ENCODE data around the gene DNAH3.
"Not testable (repeated sequence)": the region's sequence is repeated elsewhere in the genome, so short reads cannot be mapped to it uniquely, and the experiment has no call there.

DNAH3 gene

DNA sequence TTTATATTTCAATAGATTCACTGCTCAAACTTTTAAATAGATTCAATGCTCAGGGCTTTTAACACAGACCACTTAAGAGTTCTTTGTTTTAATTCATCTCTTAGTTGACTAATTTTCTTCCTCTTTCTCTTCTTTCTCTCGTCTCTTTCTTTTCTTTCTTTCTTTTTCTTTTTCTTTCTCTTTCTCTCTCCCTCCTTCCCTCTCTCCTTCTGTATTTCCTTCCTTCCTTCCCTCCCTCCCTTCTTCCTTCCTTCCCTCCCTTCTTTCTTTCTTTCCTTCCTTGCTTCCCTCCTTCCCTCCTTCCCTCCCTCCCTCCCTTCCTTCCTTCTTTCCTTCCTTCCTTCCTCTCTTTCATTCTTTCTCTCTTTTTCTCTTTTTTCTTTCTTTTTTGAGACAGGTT is 145.6 kb downstream of the DNAH3 start:
- DNase-seq (ENCODE audit: low spot score): no peak

DNA sequence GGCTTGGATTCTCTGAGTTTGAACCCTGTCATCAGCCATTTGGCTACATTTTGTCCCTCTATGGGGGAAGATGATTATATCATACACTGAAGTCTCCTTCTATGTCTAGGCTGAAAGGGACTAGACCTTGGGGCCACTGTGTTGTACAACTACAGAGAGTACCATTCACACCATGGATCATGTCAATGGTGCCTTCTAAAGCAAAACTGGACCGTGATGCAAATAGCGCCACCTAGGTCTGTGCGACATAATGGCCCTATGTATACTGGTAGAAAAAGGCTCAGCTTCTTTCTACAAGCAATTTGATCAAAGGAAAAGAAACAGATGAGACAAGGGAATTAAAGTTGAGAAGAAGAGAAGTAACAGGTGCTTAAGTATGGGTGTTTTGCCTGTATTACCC is 149.4 kb downstream of the DNAH3 start:
- no peak for DNase-seq (ENCODE audit: low spot score)

DNA sequence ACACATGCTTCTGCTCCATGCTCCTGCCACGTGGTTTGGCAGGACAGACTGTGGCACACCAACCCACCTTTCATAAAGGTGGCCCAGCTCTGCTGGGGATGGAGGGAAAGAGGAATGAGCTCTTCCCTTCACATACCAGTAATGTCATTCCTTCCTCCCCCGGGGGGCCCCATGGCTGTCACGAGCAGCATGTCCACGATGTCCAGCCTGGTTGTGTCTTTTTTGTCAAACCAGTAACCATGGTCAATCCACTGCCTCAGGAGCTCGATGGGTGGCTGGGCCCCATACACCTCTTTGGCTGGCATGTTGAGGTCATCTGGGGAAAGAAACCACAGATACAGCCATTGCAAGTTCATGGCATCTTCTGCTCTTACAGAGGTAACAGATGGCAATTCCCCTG is 153.5 kb downstream of the DNAH3 start:
- no peak for DNase-seq (ENCODE audit: low spot score)

DNA sequence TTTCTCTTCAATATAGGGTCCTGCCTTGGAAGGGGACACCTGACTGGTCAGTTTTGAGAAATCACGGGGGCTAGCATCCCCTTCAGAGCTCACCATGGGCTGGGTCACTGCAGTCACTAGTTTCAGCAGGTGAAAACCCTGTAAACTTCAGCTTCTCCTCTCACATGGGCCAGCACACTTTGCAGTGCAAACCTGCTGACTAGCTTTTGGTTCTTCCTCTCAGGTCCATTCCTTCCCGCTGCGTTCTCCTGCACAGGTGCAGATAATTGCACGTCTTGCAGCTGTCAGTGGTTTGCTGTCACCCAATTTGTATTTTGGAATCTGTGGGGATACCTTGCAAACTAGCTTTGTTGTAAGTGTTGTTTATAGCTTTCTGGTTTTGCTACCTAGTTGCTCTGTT is 154.9 kb downstream of the DNAH3 start:
- DNase-seq (ENCODE audit: low spot score): no peak

DNA sequence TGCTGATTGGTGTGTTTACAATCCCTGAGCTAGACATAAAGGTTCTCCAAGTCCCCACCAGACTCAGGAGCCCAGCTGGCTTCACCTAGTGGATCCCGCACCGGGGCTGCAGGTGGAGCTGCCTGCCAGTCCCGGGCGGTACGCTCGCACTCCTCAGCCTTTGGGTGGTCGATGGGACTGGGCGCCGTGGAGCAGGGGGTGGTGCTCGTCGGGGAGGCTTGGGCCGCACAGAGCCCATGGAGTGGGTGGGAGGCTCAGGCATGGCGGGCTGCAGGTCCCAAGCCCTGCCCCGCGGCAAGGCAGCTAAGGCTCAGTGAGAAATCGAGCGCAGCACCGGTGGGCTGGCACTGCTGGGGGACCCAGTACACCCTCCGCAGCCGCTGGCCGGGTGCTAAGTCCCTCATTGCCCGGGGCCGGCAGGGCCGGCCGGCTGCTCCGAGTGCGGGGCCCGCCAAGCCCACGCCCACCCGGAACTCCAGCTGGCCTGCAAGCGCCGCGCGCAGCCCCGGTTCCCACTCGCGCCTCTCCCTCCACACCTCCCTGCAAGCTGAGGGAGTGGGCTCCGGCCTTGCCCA is 161.1 kb downstream of the DNAH3 start:
- not testable (repeated sequence) for DNase-seq (ENCODE audit: low spot score)

DNA sequence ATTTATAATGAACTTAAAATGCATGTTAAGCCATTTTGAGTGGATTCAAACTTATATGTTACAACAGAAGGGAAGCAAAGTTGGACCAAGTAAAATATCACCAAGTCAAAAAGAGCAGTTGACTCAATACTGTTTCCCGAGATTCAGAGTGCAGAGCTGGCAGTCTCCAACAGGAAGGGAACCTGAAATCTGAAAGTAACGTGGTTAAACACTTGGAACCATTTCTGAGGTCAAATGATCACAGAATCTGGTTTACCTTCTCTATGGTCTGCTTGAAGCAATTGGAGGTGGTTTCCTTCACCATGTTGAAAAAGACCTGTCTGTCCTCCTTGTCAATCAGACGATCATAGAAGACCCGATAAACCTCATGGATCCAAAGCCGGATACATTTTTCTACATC is 163.6 kb downstream of the DNAH3 start:
- DNase-seq (ENCODE audit: low spot score): no peak

DNA sequence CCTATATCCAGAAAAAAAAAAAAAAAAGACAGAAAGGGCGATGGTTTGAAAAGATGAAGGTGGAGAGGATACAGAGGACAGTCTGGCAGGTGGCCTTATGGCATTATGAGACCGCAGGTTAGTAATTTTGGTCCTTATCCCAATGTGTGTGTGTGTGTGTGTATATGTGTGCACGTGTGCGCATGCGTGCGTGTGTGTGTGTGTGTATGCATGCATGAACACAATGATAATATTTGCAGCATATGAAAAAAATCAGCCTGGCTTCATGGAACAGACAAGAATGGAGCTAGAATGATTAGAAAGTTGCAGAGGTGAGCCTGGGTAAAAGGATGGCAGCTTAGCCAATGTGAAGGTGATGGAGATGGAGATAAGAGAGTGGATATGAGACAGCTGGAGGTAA is 166.6 kb downstream of the DNAH3 start:
- no peak for DNase-seq (ENCODE audit: low spot score)

DNA sequence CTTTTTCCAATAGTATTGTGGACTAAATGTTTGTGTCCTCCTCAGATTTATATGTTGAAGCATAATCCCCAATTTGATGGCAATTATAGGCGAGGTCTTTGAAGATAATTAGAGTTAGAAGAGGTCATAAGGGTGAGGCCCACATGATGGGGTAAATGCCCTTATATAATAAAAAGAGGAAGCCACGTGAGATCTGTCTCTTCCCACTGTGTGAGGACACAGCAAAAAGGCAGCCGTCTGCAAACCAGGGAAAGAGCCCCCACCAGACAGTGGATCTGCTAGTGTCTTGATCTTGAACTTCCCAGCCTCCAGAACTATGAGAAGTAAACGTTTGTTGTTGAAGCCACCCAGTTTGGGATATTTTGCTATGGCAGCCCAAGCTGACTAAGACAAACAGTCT is 174.1 kb downstream of the DNAH3 start:
- DNase-seq (ENCODE audit: low spot score): no peak

DNA sequence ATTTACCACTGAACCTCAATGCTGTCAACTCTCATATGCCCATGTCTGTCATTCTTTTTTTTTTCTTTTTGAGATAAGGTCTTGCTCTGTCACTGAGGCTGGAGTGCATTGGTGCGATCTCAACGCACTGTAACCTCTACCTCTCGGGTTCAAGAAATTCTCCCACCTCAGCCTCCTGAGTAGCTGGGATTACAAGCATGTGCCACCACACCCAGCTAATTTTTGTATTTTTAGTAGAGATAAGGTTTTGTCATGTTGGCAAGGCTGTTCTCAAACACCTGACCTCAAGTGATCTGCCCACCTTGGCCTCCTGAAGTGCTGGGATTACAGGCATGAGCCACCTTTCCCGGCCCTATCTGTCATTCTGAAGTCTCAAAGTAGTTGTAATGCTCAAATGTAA is 177.4 kb downstream of the DNAH3 start:
- DNase-seq (ENCODE audit: low spot score): not testable (repeated sequence)

DNA sequence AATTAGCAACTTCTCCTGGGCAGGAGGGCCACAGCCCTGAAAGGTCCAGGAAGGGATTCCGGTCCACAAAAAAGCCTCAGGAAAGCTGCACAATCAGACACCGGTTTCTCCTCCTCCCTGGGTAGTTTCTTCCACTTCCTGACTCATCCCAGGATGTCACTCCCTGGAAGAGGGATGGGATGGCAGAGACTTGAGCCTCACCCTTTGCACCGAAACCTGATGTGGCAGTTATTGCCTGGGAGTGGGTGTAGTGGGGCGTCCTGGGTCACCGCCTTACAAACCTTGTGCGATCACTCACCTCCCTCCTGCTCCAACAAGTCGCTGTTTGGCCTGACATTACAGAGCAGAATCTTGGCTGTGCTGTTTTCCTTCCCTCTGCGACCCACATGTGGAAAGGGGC is 179.2 kb downstream of the DNAH3 start:
- DNase-seq (ENCODE audit: low spot score): no peak

DNA sequence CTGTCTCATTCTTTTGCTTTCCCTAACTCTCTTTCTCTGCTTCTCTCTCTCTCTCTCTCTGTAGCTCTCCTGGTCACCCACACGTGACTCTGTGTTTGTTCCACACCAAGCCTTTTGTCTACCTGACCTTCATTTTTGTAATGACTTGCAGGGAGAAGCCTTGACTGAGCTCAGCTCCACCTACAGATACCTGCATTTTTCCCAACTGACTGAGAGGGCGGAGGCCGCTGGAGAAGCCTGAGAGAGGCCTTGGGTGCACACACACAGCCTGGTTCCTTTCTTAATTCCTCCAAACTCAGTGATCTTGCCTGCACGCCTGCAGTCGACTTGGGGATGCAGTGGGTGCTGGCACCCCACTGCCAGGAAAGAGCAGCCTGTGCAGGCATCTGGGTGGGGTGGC is 181.3 kb downstream of the DNAH3 start:
- no peak for DNase-seq (ENCODE audit: low spot score)

DNA sequence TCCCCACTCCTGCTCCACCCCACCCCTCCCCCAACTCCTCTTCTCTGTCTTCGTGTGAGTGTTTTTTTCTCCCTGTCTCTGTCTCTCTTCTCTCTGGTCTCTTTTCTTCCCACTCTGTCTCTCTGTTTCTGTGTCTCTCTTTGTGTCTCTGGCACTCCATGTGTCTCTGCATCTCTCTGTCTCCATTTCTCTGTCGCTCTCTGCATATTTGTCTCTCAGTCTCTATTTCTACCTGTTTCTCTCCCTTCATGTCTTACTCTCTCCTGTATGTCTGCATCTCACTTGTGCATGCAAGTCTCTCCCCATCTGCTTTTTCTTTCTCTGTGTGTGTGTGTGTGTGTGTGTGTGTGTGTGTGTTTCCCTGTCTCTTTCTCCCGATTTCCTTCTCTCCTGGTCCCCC is 181.9 kb downstream of the DNAH3 start:
- no peak for DNase-seq (ENCODE audit: low spot score)

DNA sequence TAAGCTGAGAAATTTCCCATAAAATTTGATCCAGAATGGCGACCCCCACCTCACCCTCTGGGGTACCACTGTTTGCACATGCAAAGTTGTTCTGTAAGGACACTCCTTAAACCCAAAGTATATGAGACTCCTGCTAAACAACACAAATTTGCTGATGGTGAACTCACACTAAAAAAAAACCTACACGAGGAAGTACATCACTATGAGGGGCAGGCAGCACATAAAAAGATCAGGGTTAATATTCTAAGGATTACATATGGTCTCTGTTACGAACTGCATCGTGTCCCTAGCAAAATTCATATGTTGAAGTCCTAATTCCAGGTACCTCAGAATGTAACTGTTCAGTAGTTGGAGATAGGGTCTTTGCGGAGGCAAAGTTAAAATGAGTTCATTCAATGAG is 189.7 kb downstream of the DNAH3 start:
- no peak for DNase-seq (ENCODE audit: low spot score)

DNA sequence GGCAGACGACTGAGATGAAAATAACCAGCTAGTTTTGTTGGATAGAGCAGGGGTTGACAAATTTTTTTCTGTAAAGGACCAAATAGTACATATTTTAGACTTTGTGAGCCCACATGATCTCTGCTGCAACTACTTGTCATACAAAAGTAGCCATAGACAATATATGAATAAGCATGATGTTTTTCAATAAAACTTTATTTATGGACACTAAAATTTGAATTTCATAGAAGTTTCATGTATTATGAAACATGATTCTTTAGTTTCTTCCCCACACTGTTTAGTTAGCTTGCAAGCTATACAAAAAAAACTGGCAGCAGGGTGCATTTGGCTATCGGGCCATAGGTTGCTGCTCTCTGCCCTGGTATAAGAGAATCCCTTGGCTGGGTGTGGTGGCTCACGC is 193.5 kb downstream of the DNAH3 start:
- no peak for DNase-seq (ENCODE audit: low spot score)

DNA sequence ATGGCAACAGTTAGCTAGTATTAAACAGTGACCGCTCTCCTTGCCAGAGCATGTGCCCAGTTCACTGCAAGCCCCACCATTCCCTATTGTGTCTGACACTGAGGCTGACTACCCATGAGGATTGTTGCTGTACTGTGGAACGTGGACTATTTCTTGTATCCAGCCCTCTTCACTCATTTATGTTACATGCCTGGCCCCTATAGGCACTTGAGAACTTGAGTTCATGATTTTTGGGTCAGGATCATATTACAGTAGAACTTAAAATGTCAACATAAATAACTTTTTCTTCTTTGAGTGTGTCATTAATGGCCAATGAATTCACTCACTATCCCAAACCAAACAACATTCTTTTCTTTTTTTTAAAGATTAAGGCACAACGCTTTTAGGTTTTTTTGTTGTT is 194.3 kb downstream of the DNAH3 start:
- no peak for DNase-seq (ENCODE audit: low spot score)

DNA sequence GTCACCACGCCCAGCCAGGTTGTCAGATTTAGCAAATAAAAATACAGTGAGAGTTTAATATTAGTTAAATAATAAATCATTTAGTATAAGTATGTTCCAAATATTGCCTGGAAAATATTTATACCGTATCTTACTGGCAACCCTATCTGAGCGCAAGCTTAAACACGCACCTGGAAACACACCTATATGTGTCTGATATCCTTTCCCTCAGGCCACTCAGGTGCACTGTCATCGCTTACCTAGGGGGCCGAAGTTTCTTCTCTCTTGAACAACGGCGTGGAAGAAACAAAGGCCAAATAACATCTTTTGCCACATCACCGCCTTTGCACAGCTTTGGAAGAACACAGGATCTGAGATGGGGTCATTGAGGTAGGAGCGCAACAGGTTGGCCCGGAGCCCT is 196.1 kb downstream of the DNAH3 start:
- DNase-seq (ENCODE audit: low spot score): no peak

DNA sequence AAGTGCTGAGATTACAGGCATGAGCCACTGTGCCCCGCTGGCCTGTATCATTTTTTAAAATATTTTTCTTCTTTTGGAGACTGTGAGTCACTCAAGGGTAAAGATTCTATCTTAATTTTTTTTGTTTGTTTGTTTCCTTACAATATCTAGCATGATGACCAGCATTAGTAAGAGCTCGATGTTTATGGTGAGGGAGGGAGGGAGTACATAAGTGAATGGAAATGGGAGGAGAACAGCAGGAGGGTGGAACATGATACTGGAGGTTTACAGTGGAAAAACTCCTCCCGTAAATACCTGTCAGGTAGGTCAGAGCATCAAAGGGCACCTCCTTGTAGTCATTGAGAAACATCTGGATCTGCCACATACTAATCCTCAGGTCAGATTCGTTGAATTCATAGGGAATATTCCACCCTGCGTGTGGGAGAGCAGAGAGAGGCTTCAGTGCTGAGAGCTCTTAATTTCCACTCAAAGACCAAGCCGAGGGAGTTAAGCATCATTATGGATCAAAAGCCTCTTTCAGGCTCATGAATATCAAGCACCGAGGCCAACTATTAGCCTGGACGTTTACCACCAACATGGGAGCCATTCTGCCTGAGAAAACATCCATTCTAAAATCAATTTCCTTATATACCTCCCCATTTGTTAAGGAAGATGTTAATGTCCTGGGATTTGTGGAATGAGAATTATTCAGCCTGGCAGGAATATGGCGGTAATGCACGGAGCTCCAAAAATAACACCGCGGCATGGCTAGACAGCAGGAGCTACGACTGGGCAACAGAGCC is 198.3 kb downstream of the DNAH3 start:
- DNase-seq (ENCODE audit: low spot score): peak; percentile 14

DNA sequence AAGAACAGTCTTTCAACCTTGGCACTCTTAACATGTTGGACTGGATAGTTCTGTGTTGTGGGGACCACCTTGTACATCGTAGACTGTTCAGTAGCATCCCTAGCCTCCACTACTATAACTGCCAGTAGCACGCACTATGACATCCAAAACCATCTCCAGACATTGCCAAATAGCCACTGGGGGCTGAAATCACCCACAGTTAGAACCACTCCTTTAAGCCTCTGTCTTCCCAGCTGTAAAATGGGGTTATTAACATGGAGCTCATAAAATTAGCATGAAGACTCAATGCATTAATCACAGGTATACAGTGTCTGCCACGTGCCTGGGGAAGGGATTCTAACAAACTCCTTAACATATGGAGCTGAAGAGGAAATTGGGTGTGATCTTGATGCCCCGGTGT is 200.4 kb downstream of the DNAH3 start:
- no peak for DNase-seq (ENCODE audit: low spot score)

DNA sequence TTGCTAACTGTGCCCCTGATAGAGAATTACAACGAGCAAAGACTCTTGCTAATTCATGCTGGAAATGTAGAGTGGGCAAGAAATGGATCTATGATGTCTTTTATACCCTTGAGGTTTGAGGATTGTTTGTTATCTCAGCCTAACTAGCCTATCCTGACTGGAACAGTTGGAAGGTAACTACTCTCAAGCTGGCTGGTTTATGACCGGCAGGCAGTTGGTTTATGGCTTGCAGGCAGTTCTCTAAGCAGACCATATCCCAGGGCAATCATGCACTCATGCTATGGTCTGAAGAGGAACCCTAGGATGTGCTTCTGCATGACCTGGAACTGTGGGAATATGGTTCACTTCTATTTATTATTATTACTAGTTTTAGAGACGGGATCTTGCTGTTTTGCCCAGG is 201.0 kb downstream of the DNAH3 start:
- no peak for DNase-seq (ENCODE audit: low spot score)

DNA sequence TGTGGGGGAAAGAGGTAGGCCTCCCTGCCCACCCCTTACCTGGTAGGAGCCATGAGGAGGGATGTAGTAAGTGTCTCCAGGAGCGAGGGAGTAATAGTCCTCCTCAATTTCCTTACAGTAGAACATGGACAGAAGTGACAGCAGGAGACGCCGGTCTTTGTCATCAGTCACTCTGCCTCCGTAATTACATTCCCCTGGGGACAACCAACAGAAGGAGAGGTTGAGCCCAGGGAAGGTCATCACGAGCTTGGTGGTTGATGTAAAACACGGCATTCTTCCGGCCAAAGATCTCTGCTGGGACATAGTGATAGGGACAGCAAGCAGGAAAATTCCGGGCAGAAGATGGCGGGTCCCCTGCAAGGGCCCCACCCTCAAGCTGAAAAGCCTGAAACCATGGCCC is 202.2 kb downstream of the DNAH3 start:
- no peak for DNase-seq (ENCODE audit: low spot score)

DNA sequence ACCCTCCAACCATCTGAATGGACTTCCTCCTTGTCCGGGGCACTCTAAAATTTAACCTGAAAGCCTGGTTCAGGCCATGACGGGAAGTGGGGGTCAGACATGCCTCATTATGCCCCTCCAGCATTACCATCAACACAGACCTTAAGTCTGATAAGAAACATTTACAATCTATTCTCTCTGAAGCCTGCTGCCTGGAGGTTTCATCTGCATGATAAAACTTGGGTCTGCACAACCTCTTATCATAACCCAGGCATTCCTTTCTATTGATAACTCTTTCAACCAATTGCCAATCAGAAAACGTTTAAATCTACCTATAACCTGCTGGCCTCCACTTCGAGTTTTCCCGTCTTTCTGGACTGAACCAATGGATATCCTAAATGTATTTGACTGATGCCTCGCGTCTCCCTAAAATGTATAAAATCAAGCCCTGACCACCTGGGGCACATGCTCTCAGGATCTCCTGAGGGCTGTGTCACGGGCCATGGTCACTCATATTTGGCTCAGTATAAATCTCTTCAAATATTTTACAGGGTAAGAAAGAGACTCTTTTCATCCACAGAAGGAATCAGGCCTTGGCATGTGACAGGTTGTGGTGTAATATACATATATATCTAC is 204.5 kb downstream of the DNAH3 start:
- no peak for DNase-seq (ENCODE audit: low spot score)

DNA sequence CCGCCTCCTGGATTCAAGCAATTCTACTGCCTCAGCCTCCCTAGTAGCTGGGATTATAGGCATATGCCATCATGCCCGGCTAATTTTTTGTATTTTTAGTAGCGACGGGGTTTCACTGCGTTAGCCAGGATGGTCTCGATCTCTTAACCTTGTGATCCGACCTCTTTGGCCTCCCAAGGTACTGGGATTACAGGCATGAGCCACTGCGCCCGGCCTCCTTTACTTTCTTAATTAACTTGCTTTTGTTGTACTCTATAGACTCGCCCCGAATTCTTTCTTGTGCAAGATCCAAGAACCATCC is 205.1 kb downstream of the DNAH3 start:
- not testable (repeated sequence) for DNase-seq (ENCODE audit: low spot score)

DNA sequence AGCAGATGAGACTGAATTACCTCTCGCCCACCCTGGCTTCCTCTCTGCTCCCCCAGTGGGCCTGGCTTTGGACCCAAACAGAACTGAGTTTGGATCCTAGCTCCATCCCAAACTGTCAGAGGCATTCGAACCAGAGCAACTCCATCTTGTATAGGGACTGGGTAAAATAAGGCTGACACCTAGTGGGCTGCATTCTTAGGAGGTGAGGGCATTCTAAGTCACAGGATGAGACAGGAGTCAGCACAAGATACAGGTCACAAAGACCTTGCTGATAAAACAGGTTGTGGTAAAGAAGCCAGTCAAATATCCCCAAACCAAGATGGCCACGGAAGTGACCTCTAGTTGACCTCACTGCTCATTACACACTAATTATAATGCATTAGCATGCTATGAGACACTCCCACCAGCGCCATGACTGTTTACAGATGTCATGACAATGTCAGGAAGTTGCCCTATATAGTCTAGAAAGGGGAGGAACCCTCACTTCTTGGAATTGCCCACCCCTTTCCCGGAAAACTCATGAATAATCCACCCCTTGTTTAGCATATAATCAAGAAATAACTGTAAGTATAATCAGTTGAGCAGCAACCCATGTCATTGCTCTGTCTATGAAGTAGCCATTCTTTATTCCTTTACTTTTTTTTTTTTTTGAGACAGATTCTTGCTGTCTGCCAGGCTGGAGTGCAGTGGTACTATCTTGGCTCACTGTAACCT is 205.6 kb downstream of the DNAH3 start:
- DNase-seq (ENCODE audit: low spot score): no peak

Data from LoVo (cell line).